DMS 273 (cell line): ENCODE measurements around the gene RNF166.

Experiments
- DNase-seq: peaks from one replicate; lab custom pipeline; 2025; ENCODE audit not compliant: unreplicated experiment; lab: John Stamatoyannopoulos, UW

RNF166 gene

DNA sequence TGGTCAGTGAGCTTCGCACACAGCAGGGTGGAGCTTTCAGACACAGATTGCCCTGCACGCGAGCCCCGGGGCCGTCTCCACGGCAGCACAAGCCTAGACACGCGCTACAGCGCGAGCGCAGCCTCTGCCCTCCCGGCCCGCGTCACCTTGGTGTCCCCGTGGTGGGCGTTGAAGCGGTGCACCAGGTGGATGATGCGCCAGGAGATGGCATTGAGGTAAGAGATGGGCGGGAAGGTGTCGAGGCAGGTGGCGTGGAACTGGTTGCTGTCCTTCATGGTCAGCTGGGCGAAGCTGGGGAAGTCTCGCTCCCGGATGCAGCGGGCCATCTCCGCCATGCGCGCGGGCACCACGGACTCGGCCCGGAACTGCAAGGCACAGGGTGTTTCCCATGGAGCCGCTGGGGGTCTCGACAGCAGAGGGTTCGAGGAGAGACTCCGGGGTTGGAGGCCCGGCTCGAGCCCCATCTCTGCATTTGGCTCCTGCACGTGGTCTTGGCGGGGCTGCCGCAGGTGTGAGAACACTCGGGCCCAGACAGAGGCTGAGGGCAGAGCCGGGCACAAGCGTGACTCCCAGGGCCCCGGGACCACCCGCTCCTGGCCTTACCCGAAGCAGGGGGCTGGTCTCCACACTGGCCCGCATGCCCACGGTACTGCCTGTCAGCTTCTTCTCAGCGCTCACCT, 51.0 kb downstream of the RNF166 start:
- no peak for DNase-seq

DNA sequence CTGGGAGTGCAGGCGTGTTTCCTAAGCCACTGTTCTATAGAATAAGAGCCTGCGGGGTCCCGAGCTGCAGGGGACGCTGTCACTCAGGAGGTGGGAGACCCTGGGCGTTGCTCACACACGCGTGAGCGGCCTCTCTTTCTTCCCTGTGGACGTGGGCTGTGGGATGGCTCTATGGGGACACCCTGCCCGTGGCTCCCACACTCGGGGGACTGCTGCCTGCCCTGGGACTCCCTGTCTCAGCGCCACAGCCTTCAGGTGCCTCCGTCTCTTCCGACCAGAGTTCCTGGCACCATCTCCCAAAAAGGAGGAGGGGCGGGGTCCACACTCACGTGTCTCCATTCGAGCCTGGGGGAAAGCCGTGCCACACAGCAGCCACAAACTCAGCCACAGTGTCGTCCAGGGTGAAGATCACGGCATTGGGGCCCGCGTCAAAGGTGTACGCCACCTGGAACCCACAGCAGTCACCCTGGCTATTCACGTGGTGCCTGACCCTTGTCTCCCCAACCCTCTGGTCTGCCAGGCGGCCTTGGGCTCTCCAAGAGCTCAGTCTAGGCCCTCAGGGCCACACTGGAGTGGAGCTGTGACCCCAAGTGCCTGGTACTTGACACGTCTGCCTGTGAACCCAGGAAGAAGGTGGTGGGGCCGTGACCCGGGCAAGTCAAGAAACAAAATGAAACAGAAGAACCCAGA, 51.7 kb downstream of the RNF166 start:
- DNase-seq, result no peak

DNA sequence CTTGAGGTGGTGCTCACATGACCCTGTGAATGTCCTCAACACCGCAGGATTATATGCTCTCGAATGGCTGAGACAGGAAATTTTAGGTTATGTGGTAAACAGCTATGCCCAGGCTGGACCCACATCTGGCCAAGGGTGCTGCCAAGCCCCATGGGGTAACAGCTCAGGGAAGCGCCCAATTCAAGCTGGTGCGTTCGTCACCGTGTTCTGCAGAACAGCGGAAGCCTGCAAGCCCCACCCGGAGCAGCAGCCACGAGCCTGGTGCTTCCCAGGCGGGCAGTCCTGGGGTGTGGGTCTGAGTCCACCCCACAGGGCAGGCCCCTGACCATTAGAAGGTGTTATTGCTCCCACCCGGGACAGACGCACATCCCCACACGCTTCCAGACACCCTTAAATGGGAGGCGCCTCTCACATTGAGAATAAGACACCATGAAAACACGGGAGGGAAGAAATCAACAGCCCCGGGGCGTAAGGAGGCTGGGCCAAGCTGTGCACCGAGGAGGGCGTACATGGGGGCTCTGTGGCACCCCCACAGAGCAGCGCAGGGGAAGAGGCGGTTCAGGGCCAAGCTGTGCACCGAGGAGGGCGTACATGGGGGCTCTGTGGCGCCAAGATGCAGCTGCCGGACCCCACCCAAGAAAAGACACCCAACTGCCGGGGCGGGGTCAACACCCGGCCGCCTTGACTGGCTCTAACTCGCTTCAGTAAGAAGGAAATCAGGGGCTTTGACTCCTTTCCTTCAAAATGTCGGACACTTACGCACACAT, 52.4 kb downstream of the RNF166 start:
- no peak for DNase-seq

DNA sequence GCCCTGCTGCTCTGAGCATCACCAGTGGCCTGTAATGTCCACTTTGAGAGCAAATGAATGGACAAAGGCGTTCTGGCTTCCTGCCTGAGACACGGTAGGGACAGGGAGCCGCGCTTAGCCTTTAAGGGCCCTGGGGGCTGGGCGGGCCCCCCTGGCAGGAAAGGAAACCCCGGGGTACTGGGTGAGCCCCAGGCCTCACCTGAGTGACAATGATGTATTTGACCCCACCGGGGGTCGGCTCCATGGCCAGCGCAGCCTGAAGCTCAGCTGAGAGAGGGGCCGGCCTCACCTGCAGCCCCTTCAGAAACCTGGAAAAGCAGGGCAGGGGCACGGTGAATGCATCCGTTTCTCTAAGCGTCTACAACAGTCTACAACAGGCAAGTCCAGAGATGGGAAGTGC, 53.1 kb downstream of the RNF166 start:
- no peak for DNase-seq

DNA sequence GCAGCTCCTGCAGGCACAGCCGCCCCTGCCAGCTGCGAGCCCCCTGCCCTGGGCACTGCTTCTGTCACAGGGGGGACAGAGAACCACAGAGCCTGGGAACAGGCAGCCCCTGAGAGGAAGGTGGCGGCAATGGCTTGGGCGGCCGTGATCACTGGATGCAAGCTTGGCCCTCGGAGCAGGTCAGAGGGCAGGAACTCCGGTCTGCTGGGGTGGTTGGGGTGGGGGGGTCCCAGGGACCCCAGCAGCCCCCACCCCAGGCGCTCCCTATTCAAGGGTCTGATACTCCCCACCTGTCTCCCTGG, 53.5 kb downstream of the RNF166 start:
- no peak for DNase-seq

DNA sequence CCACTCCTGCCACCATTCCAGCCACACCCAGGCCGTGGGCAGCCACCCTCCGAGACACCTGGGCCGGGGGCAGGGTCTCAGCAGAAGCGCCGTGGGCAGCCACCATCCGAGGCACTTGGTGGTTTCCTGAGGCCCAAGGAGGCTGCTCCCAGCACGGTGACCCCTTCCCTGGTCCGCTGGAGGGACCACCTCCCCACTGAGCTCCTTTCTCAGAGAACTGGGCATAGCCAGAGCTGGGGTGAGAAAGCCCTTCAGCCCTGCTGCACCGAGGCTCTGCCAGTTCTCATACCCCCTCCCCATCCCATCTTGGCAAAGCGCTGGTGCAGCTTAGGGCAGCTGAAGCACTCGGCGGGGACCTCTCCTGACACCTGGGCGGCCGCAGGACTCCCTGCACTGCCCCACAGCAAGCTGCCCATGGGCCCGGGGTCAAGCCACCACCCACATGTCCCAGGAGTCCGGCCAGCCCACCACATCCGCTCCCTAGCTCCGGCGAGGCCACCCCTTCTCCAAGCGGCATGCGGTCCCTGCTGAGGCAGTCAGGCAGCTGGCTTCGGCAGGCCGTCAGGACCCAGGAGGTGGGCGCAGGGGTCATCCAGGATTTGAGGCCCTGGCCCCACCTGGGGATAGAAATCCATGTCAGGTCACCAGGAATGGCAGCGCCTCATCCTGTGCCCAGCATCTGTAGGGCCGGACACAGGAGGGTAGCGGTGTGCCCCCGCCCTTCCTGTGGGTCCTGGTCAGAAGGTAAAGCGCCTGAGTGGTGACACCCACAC, 54.0 kb downstream of the RNF166 start:
- no peak for DNase-seq

DNA sequence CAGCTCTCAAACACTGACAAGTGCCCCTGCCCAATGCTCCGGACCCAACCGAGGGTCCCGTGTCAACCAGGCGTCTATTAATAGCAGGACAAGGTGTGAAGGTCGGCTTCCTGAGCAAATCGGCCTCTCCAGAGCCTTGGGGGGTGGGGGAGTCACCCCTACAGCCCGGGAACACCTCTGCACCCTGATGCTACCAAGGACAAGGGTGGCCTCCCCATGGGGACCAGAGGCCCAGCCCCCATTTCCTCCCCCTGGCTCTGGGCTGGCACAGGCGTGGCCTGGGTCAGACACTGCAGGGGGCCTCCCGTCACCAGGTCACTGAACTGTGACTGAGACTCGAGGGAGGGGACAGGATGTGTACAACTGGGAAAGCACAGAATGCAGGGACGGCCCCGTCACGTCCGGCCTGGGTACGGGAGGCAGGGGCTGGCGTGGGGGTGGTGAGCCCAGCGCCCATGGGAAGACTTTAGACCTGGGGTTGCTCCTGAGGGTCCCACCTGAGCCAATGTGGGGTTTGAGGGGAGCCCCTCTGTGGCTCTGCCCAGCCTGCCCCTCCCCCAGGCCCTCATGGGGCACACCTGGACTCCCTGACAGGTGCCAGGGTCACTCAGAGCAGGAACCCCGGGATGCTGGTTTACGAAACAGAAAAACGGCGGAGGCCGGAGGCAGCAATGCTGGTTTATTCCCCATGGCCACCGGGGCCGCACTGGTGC, 54.8 kb downstream of the RNF166 start:
- DNase-seq, result no peak

DNA sequence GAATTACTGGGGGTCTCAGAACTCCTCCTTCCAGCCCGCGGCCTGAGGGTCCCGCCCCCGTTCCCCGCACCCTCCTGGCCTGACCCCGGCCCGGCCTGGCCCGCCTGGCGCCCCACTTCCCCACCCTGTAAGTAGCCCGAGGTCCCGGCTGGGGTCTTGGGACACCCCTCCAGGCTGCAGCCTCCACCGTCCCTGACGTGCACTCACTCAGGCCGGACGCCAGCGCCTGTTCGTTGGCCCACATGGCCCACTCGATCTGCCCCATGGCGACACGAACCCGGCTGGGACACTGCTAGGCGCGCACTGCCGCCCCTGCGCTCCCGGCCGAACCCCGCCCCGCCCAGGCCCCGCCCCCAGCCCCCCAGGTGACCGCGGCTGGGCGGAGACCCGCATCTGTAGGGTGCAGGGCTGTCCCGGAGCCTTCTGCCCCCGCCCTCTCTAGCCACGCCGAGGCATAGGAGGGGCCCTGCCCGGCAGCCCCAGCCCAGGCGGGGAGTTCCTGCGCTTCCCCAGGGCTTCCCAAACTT, 55.4 kb downstream of the RNF166 start, which contains the start of gene CYBA:
Gene CYBA (minus strand): TSS at position 305 of the 527 bp plus-strand sequence. CDS start 40 bp downstream, at position 265.
- DNase-seq, result peak; percentile 79

DNA sequence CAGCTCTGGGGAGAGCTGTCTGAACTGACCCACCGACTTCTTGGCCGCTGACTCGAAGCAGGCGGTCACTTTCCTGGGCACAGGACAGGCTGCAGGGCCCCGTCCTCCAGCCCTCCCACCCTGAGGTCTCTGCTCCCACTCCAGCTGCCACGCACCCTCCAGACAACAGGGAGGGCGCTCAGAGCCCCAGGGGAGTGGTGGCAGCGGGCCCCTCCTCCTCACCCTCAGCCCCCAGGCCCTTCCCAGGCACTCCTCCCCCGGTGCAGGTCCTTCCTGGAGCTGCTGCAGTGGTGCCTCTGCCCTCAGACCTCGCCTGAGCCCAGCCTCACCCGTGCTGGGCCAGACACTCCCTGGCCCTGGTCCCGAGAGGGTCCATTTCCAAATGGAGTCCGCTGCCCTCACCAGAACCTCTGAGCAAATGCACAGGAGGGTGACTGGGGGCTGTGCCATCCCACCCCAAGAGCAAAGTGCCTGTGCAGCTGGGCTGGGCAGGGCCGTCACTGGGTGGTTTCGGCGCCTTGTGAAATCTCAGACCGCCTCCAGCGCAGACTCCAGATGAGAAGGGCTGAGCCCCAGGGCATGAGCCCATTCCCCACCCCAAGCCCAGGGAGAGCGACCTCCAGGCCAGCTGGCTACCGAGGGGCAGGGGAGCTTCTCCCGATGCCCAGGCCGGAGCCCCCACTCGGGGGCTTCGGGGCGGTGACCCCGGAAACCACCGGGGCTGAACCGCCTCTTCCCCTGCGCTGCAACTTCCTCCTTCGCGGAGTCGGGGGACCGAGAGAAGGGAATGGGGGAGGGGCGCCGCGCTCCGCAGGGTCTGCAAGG, 56.1 kb downstream of the RNF166 start:
- DNase-seq, result no peak

DNA sequence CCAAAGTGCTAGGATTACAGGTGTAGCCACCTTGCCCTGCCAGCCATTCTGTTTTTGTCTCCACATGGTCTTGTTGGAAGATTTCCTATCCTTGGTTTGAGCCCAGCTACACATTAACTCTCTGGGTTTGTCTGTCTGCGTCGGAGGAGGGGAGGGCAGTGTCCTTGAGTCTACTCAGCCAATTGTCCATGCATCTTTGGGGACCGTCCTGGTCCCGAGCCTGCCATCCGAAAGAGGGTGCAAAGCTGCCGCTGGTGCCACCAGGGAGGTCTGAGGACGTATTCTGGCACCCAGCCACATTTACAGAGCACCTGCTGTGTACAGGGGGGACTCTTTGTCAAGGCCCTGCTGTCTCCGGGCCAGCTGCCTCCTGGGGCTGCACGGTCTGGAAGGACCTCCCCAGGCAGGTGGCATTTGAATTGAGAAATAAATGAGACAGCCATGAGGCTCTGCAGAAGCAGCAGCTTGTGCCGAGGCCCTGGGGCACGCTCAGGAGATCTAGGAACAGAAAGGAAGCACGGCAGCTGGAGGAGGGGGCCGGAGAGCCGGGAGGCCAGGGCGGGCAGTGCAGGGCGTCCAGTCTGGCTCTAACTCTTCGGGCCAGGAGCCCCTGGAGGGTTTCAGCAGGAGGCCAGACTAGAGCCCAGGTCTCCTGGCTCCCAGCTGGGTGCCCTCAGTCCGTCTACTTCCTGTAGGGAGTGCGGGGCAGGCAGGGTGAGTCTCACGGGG, 56.8 kb downstream of the RNF166 start:
- peak; percentile 77 for DNase-seq

DNA sequence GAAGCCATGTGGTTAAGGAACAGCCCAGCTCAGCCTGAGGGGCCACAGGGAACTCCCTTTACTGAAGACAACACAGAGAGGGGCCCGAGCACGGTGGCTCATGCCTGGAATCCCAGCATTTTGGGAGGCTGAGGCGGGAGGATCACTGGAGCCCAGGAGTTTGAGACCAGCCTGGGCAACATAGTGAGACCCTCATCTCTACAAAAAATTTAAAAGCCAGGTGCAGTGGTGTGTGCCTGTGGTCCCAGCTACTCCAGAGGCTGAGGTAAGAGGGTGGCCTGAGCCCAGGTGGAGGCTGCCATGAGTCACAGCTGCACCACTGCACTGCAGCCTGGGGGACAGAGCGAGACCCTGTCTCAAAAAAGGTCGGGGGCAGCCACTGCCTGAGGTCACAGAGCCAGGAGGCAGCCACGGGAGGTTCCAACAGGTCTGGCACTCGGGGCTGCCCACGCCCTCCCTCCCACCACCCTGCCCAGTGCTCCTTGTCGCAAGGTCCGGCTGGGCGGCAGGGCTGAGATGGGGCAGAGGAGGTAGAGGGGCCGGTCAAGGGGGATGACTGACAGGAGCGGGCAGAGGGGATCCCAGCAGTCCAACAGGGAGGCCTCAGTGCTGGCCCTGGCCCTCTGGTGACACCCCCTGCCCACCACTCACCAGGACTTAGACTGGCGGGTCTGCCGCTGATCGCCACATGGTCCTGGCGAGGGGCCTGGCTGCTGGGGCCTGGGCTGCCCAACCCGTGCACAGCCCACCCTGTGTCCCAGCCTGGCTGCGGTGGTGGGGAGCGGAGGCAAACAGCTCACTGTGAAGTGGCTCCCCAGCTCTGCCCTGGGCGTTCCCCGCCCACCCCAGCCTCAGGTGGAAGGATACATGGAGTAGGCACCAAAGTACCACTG, 58.8 kb downstream of the RNF166 start:
- no peak for DNase-seq
